H1 (cell line): ENCODE results near the gene CNOT9. TPM values are rescaled to one million over a fixed set of nuclear protein-coding genes. Genes with fewer than 3 reads are reported as not detected.

Experiments used
- CTCF ChIA-PET: fragments of 300-600 bp; sonication (Branson Sonifier 250); formaldehyde crosslinking; loops from one replicate; lab custom pipeline; 2021; ENCODE audit not compliant: partially characterized antibody; lab: Charles Lee
- POLR2A ChIA-PET: fragments of 300-600 bp; sonication (Branson Sonifier 250); formaldehyde crosslinking; loops from one replicate; lab custom pipeline; 2021; ENCODE audit warnings: inconsistent platforms; ENCODE audit not compliant: partially characterized antibody; lab: Charles Lee
- DNase-seq, 2 experiments: peaks; one replicate each; pipeline versions ENCODE4 v3.0.0 to v3.0.0-alpha.2; 2010 to 2022; ENCODE audit warnings: low spot score in 2 of 2, low read depth in 1 of 2, mixed read lengths in 1 of 2
- FAIRE-seq: peaks from 2 replicates; lab custom pipeline; 2011; peaks lifted over from hg19 to GRCh38; lab: Jason Lieb, UNC
- H2AFZ ChIP-seq: 2 replicates; pipeline ENCODE4 v1.8.1; 2012; ENCODE audit warnings: low read length, inconsistent platforms
- H2AK5ac ChIP-seq: 2 replicates; pipeline ENCODE4 v1.6.1; 2013; ENCODE audit warnings: low read depth, low read length
- H2BK120ac ChIP-seq: replicated peaks from 2 replicates; pipeline ENCODE3; 2013; ENCODE audit warnings: low read depth, low read length, inconsistent platforms
- H2BK12ac ChIP-seq: 2 replicates; pipeline ENCODE4 v1.6.1; 2013; ENCODE audit warnings: low read depth, low read length
- H2BK15ac ChIP-seq: 2 replicates; pipeline ENCODE4 v1.6.1; 2013; ENCODE audit warnings: low read length
- H2BK20ac ChIP-seq: 2 replicates; pipeline ENCODE4 v1.6.1; 2013; ENCODE audit warnings: low read length
- H2BK5ac ChIP-seq: 2 replicates; pipeline ENCODE4 v1.6.1; 2013; ENCODE audit warnings: low read depth, low read length
- H3K14ac ChIP-seq: 2 replicates; pipeline ENCODE4 v1.6.1; 2013; ENCODE audit warnings: inconsistent platforms; ENCODE audit not compliant: insufficient read length
- H3K18ac ChIP-seq: 2 replicates; pipeline ENCODE4 v1.6.1; 2013; ENCODE audit warnings: low read length; ENCODE audit errors: extremely low read depth
- H3K23ac ChIP-seq: 2 replicates; pipeline ENCODE4 v1.6.1; 2013; ENCODE audit warnings: inconsistent platforms; ENCODE audit not compliant: insufficient read length
- H3K23me2 ChIP-seq: 2 replicates; pipeline ENCODE4 v1.6.1; 2013; ENCODE audit warnings: low read depth, low read length
- H3K27ac ChIP-seq: 2 replicates; pipeline ENCODE4 v1.6.1; 2011; ENCODE audit warnings: low read depth, low read length, inconsistent platforms
- H3K27me3 ChIP-seq, 4 experiments: replicated peaks in 1 of 4; 1 replicate in 1 of 4; 2 replicates in 3 of 4; pipeline versions ENCODE4 v1.6.1 to v1.8.1; 2011 to 2013; ENCODE audit warnings: low read length in 3 of 4, mild to moderate bottlenecking in 3 of 4, inconsistent platforms in 2 of 4, mixed read lengths in 2 of 4, moderate library complexity in 1 of 4; ENCODE audit not compliant: control insufficient read depth in 3 of 4, insufficient read depth in 3 of 4; ENCODE audit errors: extremely low read depth in 1 of 4
- H3K36me3 ChIP-seq, 4 experiments: 2 replicates each; pipeline versions ENCODE4 v1.6.1 to v1.8.1; 2011 to 2013; ENCODE audit warnings: mild to moderate bottlenecking in 4 of 4, low read length in 3 of 4, moderate library complexity in 2 of 4, control low read depth in 1 of 4, inconsistent platforms in 1 of 4; ENCODE audit not compliant: insufficient read depth in 4 of 4, control insufficient read depth in 2 of 4
- H3K4ac ChIP-seq: replicated peaks from 2 replicates; pipeline ENCODE3; 2013; ENCODE audit warnings: low read length, low read depth, mixed read lengths, inconsistent platforms; ENCODE audit not compliant: insufficient read length
- H3K4me1 ChIP-seq, 4 experiments: replicated peaks in 1 of 4; 1 replicate in 1 of 4; 2 replicates in 3 of 4; pipeline versions ENCODE4 v1.6.1 to v1.8.1; 2011 to 2013; ENCODE audit warnings: low read length in 3 of 4, inconsistent platforms in 2 of 4, mixed read lengths in 1 of 4; ENCODE audit not compliant: insufficient read depth in 4 of 4, control insufficient read depth in 3 of 4
- H3K4me2 ChIP-seq, 2 experiments: 2 replicates each; pipeline versions ENCODE4 v1.6.1 to v1.8.1; 2011 to 2013; ENCODE audit warnings: low read depth in 2 of 2, low read length in 2 of 2, control low read depth in 1 of 2, inconsistent platforms in 1 of 2, mild to moderate bottlenecking in 1 of 2; ENCODE audit not compliant: insufficient read depth in 1 of 2
- H3K4me3 ChIP-seq, 4 experiments: fragments of 200-600, 300-600 bp in 1 of 4; sonication (generic), shearing (Covaris generic), sonication (Bioruptor Twin) in 1 of 4; 2 replicates each; pipeline versions ENCODE4 v1.5.1 to v1.8.1; 2011 to 2016; ENCODE audit warnings: low read length in 4 of 4, low read depth in 3 of 4, control low read depth in 2 of 4, inconsistent platforms in 2 of 4, mild to moderate bottlenecking in 2 of 4, mixed read lengths in 1 of 4, moderate library complexity in 1 of 4; ENCODE audit not compliant: insufficient read depth in 2 of 4; ENCODE audit errors: extremely low read depth in 1 of 4
- H3K56ac ChIP-seq: replicated peaks from 2 replicates; pipeline ENCODE3; 2013; ENCODE audit warnings: low read depth, mild to moderate bottlenecking, mixed read lengths, low read length, inconsistent platforms; ENCODE audit not compliant: insufficient read length
- H3K79me1 ChIP-seq: 2 replicates; pipeline ENCODE4 v1.6.1; 2013; ENCODE audit warnings: low read depth, low read length, control low read depth
- H3K79me2 ChIP-seq, 2 experiments: 2 replicates each; pipeline versions ENCODE4 v1.6.1 to v1.8.1; 2012 to 2013; ENCODE audit warnings: low read length in 2 of 2, mild to moderate bottlenecking in 2 of 2, inconsistent platforms in 1 of 2; ENCODE audit not compliant: insufficient read depth in 2 of 2, control insufficient read depth in 1 of 2
- H3K9ac ChIP-seq, 4 experiments: replicated peaks in 1 of 4; 1 replicate in 1 of 4; 2 replicates in 3 of 4; pipeline versions ENCODE4 v1.6.1 to v1.8.1; 2011 to 2013; ENCODE audit warnings: low read depth in 3 of 4, low read length in 3 of 4, control low read depth in 2 of 4, mild to moderate bottlenecking in 2 of 4, moderate library complexity in 2 of 4, inconsistent platforms in 1 of 4; ENCODE audit errors: extremely low read depth in 1 of 4
- H3K9me3 ChIP-seq, 2 experiments: 2 replicates each; pipeline versions ENCODE4 v1.6.1 to v1.8.1; 2012 to 2013; ENCODE audit warnings: mild to moderate bottlenecking in 2 of 2, moderate library complexity in 2 of 2, control low read depth in 1 of 2, inconsistent platforms in 1 of 2, low read depth in 1 of 2, low read length in 1 of 2, mixed read lengths in 1 of 2; ENCODE audit not compliant: insufficient read depth in 2 of 2
- H4K20me1 ChIP-seq, 2 experiments: replicated peaks in 1 of 2; 2 replicates each; pipeline versions ENCODE3 to v1.8.1; 2011 to 2013; ENCODE audit warnings: inconsistent platforms in 2 of 2, low read length in 2 of 2, mild to moderate bottlenecking in 1 of 2; ENCODE audit not compliant: insufficient read depth in 2 of 2, control insufficient read depth in 1 of 2
- H4K5ac ChIP-seq: 2 replicates; pipeline ENCODE4 v1.6.1; 2013; ENCODE audit warnings: low read length, low read depth, mixed read lengths, inconsistent platforms; ENCODE audit not compliant: insufficient read length
- H4K8ac ChIP-seq: 2 replicates; pipeline ENCODE4 v1.8.0; 2013; ENCODE audit warnings: mild to moderate bottlenecking, moderate library complexity, low read length, inconsistent platforms; ENCODE audit not compliant: insufficient read depth; ENCODE audit errors: extremely low read depth
- H4K91ac ChIP-seq: replicated peaks from 2 replicates; pipeline ENCODE3; 2013; ENCODE audit warnings: low read length, mixed read lengths, inconsistent platforms; ENCODE audit not compliant: insufficient read length
- WGBS, 2 experiments: shearing (Covaris generic) in 1 of 2; methylation state at CpG; one replicate each; pipeline versions ENCODE4 v1.1.6 to v1.1.7; 2013 to 2015; ENCODE audit warnings: low lambda C conversion rate in 2 of 2, mixed read lengths in 2 of 2, inconsistent platforms in 1 of 2, low coverage in 1 of 2, missing lambda C conversion rate in 1 of 2; ENCODE audit not compliant: insufficient replicate concordance in 2 of 2, insufficient coverage in 1 of 2, insufficient read length in 1 of 2; ENCODE audit errors: extremely low coverage in 1 of 2, missing lambda C conversion rate in 1 of 2; 5-methylcytosine and 5-hydroxymethylcytosine counted together
- polyA plus RNA-seq, 7 experiments: library from polyadenylated mRNA; depleted of rRNA in 3 of 7; stranded (reverse) in 5 of 7; unstranded in 2 of 7; fragments of >200 nt in 5 of 7; fragments of 200-250 nt in 2 of 7; gene quantifications; 1 replicate in 5 of 7; 2 replicates in 1 of 7; 4 replicates in 1 of 7; pipeline versions ENCODE4 v1.2.1 to v1.2.3, GENCODE V29; 2011 to 2013; ENCODE audit warnings: missing spikeins in 2 of 7, mixed read lengths in 2 of 7
- total RNA-seq: library from RNA; stranded (reverse); fragmentation: NEBNext Ultra II Directional; extraction: Animal tissue kit (Norgen Biotek cat#: 25700); gene quantifications from 2 replicates; pipeline ENCODE4 v1.2.1, GENCODE V29; 2021

Gene CNOT9
- total and polyA plus RNA-seq, 2 of the 8 experiments (the other 6 are each of a cell fraction or from before 2014, with no cell fraction given): 79.3 to 81.2 TPM

GRCh38 chr2:218583983-218584850 lies 15.6 kb downstream of the CNOT9 start:
- H3K27ac ChIP-seq: no peak overlapping the region
- H3K79me1 ChIP-seq: no peaks in the 10 kb centered on the region
- no peaks in the 10 kb centered on the region for H3K27me3 ChIP-seq
- H2BK20ac ChIP-seq: no peak overlapping the region
- 96% methylated on average over 6 of the region's 6 CpGs; no CpG with 5 or more reads in 1 of the 2 experiments for WGBS, 2 experiments
- no peak overlapping the region for H2BK15ac ChIP-seq
- no peak overlapping the region for H3K18ac ChIP-seq
- no peak overlapping the region for H2AFZ ChIP-seq
- H3K14ac ChIP-seq: no peak overlapping the region
- no peak overlapping the region for H4K5ac ChIP-seq
- no peak overlapping the region for H3K4ac ChIP-seq
- H3K36me3 ChIP-seq: peaks cover 18 to 76% (median 55%) of the 10 kb centered on the region in 4 experiments
- H3K4me2 ChIP-seq: no peak overlapping the region
- H3K9me3 ChIP-seq: no peaks in the 10 kb centered on the region
- ChIA-PET CTCF (no interaction called here), POLR2A (no interaction called here)
- no peak overlapping the region for H3K56ac ChIP-seq
- H2AK5ac ChIP-seq: no peak overlapping the region
- H3K4me1 ChIP-seq: no peaks in the 10 kb centered on the region
- no peak overlapping the region for H4K91ac ChIP-seq
- no peaks in the 10 kb centered on the region for H3K23me2 ChIP-seq
- peaks cover 0 to 24% of the 10 kb centered on the region in 2 experiments; a peak in 2 of 4 replicates for H3K79me2 ChIP-seq
- H2BK5ac ChIP-seq: no peak overlapping the region
- FAIRE-seq (no peak), DNase-seq (no peak)
- H2BK12ac ChIP-seq: no peak overlapping the region
- H3K4me3 ChIP-seq: no peak overlapping the region
- no peak overlapping the region for H4K8ac ChIP-seq
- H3K23ac ChIP-seq: no peak overlapping the region
- peaks cover 2% of the 10 kb centered on the region in 2 experiments for H4K20me1 ChIP-seq
- H2BK120ac ChIP-seq: no peak overlapping the region
- no peak overlapping the region for H3K9ac ChIP-seq
